LNCaP clone FGC (cell line): Measurements from ENCODE around the gene DDA1.
"Not testable (repeated sequence)": the region's sequence is repeated elsewhere in the genome, so short reads cannot be mapped to it uniquely, and the experiment has no call there.

Source experiments
- DNase-seq: peaks from one replicate; pipeline ENCODE4 v3.0.0-alpha.2; 2011; ENCODE audit warnings: low read depth
- H3K4me3 ChIP-seq: 2 replicates; pipeline ENCODE4 v1.5.1; 2011; ENCODE audit warnings: mild to moderate bottlenecking, low read depth, low read length, control low read depth
- TF ChIP-seq, protein P1 (sequence below): IDR thresholded peaks from 2 replicates; pipeline ENCODE4 v1.5.1; 2012; ENCODE audit warnings: mild to moderate bottlenecking; ENCODE audit not compliant: control insufficient read depth, insufficient read depth; ENCODE audit errors: extremely low read depth

Gene DDA1

DNA sequence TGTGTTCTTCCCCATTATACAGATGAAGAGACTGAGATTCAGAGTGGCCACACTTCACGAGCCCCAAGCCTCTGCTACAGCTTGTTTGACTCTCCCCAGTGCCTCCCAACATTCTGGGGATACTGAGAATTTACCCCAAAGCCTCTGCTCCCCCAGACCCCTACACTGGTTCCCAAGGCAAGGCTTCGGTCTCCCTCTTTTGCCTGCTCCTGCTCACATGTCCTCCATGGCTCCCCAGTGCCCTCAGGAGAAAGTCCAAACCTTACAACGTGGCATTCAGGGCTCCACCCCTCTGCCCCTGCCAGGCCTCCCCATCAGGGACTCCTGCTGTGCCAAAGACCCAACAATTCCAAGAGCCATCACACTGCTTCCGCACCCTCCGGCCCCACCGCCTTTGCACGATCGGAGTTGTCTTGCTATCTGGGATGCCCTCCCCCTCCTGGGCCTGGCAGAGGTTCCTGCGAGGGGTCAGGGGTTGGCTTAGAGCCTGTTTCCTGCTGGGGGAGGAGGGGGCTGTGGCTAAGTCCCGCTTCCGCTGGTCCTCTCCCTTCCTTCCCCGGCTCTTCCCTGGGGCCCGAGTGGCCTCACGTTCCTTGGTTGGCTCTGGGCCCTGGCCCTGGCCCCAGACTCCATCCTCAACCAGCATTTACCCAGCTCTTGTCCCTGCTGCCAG is 43.4 kb downstream of the DDA1 start:
- DNase-seq, result no peak
- TF ChIP-seq, protein P1, sequence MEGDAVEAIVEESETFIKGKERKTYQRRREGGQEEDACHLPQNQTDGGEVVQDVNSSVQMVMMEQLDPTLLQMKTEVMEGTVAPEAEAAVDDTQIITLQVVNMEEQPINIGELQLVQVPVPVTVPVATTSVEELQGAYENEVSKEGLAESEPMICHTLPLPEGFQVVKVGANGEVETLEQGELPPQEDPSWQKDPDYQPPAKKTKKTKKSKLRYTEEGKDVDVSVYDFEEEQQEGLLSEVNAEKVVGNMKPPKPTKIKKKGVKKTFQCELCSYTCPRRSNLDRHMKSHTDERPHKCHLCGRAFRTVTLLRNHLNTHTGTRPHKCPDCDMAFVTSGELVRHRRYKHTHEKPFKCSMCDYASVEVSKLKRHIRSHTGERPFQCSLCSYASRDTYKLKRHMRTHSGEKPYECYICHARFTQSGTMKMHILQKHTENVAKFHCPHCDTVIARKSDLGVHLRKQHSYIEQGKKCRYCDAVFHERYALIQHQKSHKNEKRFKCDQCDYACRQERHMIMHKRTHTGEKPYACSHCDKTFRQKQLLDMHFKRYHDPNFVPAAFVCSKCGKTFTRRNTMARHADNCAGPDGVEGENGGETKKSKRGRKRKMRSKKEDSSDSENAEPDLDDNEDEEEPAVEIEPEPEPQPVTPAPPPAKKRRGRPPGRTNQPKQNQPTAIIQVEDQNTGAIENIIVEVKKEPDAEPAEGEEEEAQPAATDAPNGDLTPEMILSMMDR, result no peak

DNA sequence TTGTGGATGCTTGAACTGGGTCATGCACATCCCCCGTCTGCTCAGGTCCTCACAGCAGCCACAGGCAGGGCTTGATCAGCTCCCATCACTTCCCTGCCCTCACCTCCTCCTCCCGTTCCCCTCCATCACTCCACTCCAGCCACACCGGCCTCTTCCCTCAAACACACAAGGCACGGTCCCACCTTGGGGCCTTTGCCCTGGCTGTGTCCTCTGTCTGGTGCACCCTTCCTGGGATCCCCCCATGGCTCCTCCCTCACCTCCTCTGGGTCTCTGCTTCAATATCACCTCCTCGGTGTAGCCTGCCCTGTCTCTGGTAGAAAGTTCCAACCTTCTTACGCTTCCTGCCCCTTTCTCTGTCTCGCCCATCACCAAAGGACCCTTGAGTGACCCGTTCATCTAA is 44.0 kb downstream of the DDA1 start:
- H3K4me3 ChIP-seq, result no peak overlapping the region
- TF ChIP-seq, protein P1, result no peak

More for the DNA sequence above, 43.4 kb downstream of the DDA1 start:
- H3K4me3 ChIP-seq, result no peak overlapping the region

DNA sequence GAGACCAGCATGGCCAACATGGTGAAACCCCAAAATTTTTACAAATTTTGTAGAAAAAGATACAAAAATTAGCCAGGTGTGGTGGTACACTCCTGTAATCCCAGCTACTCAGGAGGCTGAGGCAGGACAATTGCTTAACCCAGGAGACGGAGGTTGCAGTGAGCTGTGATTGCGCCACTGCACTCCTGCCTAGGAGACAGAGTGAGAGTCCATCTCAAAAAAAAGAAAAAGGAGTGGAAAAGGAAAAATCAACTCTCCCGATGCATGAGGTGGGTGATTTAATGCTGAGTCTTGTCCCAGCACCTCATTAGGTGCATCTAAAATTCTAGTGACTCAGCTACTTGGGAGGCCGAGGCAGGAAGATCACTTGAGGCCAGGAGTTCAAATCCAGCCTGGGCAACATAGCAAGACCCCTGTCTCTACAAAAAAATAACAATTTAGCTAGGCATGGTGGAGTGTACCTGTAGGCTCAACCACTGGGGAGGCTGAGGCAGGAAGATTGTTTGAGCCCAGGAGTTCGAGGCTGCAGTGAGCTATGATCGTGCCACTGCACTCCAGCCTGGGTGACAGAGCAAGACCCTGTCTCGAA is 47.8 kb downstream of the DDA1 start:
- TF ChIP-seq, protein P1, result no peak
- no peak for DNase-seq
- no peak overlapping the region for H3K4me3 ChIP-seq

More for the DNA sequence above, 44.0 kb downstream of the DDA1 start:
- DNase-seq, result no peak

DNA sequence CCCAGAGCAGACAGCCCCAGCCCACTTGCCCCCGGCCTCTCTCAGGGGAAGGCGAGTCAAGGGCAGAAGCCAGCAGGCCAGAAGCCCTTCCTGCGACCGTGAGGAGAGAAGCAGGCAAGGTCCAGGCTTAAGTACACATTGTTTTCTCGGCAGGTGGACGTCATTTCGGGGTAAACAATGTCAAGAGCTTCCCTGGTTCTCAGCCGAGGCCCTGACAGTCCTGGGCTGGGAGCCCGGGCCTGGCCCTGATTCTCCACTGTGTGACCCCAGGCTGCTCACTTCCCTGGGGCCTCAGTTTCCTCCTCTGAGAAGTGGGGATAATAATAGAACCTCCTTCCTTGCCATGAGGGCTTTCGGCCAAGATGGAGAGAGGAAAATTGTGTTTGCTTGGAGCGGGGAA is 48.4 kb downstream of the DDA1 start:
- H3K4me3 ChIP-seq, result no peak overlapping the region
- no peak for DNase-seq
- TF ChIP-seq, protein P1, result no peak

DNA sequence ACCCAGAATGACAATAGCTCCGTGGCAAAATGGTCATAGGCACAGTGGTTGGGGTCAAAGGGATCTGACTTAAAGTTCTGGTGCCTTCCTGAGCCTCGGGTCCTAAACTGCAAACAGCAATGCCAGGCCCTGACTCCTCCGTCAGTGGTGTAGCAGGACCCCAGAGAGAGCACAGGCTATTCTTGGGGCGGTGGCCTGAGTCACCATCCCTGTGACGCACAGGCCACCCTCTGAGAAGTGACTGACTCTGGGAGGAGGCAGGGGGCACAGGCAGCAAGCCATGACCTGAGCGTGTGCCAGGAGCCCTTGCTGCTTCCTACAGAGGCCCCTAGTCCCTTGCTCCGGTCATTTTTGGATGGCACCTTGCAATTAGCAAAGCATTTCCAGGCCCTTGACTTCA is 49.0 kb downstream of the DDA1 start:
- TF ChIP-seq, protein P1, result no peak
- H3K4me3 ChIP-seq, result no peak overlapping the region
- no peak for DNase-seq

DNA sequence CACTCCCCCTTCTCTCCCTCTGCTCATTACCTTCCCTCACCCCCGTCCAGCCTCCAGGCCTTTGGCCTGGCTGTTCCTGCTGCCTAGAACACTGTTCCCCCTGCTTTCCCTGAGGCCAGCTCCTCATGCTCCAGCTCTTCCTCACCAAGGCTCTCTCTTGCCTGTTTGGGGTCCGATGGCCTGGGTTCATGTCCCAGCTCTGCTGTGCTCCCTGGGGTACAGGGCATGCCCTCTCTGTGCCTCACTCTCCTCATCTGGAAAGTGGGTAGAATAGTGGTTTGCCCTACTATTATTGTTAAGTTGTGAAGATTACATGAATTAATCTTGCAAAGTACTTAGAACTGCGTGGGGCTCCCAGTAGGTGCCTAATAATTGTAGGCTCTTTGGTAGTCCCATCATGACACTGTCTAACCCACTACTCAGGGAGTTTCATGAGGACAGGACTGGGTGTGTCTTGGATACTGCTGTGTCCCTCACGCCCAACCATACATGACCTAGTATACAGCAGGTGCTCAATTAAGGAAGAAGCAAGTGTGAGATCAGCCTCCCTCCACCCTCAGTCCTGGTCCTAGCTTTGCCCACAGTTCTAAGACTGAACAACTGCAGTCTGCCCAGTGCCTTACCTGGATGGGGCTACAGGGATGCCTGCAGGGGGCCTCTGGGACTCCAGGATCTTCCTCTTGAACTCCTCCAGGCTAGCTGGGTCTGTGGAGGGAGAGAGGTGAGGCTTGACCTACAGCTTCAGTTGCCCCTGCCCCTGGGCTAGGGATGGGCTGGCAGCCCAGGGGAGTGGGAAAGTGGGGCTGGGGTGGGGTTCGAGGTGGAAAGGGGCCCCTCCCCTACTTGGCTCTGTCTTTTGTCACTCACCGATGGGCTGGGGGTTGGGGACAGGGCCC is 50.8 kb downstream of the DDA1 start:
- H3K4me3 ChIP-seq, result no peak overlapping the region
- TF ChIP-seq, protein P1, result no peak
- DNase-seq, result no peak

DNA sequence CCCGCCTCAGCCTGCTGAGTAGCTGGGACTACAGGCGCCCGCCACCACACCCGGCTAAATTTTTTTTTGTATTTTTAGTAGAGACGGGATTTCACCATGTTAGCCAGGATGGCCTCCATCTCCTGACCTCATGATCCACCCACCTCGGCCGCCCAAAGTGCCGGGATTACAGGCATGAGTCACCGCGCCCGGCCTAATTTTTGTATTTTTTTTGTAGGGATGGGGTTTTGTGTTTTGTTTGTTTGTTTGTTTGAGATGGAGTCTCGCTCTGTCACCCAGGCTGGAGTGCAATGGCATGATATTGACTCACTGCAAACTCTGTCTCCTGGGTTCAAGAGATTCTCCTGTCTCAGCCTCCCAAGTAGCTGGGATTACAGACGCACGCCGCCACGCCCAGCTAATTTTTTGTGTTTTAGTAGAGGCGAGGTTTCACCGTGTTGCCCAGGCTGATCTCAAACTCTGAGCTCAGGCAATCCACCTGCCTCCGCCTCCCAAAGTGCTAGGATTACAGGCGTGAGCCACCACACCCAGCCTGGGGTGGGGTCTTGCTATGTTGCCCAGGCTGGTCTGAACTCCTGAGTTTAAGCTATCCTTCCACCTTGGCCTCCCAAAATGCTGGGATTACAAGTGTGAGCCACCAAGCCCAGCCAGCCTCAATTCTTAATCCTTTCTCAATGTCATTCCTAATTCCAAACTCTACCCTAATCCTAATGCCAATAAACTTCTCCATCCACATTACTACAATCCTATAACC is 54.7 kb downstream of the DDA1 start:
- not testable (repeated sequence) for DNase-seq, H3K4me3 ChIP-seq
